ENCODE data around the gene TMEM182. TPM values are rescaled to one million over a fixed set of nuclear protein-coding genes. Genes with fewer than 3 reads are reported as not detected.

Gene TMEM182
- polyA plus RNA-seq, result 3.4 to 3.6 TPM (median 3.5 TPM) in 3 replicates
- 1.6 TPM for polyA plus RNA-seq (2011; ENCODE audit: low read depth)
- polyA plus RNA-seq (2011; cell fraction: cytosol; rRNA removed), result 2.1 and 3.9 TPM in 2 replicates
- polyA plus RNA-seq (2011; cell fraction: nucleus; rRNA removed), result 1.5 and 1.9 TPM in 2 replicates
- 5.2 and 5.6 TPM in 2 replicates for polyA plus RNA-seq (2012; ENCODE audit: low replicate concordance)
- 0.82 to 4.2 TPM (median 3.8 TPM) in 3 replicates for polyA minus RNA-seq
- polyA minus RNA-seq (2011; cell fraction: cytosol; rRNA and poly(A)+ RNA removed), result 3.8 TPM
- 1.5 and 6.5 TPM in 2 replicates for polyA minus RNA-seq (2011; cell fraction: nucleus; rRNA and poly(A)+ RNA removed)

DNA sequence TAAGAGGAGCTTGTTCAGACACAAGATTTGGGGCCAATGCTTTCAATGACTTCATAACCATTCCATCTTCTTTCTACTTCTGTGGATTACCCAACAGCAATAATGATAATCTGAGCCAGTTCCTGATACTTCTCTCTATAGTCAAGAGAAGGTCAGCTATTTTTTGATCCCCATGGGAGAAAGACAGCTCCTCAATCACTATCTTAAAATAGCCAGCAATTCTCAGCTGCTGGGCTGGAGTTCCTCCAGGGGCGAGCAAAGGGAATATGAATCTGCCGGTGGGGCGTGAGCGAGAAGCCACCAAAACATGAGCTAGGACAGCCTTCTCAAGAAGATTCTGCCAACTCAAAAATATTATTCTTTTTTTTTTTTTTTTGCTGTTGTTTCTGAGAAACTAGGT lies at the start of gene TMEM182:
TSS of gene TMEM182 (plus strand) at position 269 of the 400 bp plus-strand sequence. CDS start 187 bp downstream, outside the sequence.
- dilution Hi-C loops (cut with MboI; ENCODE audit: extremely low pct_ligation_motif_present, low sequenced_read_pairs), result no loop called here
- Histone ChIP-seq H3K27ac (ENCODE audit: control insufficient read depth, insufficient read depth, low read length) (no peak within 1 kb of the TSS), H3K4me1 (ENCODE audit: control insufficient read depth, extremely low read depth, insufficient read depth, low read length) (no peaks in the 10 kb centered on the region), H3K36me3 (ENCODE audit: control insufficient read depth in 2 of 2, extremely low read depth in 1 of 2, insufficient read depth in 2 of 2, low read length in 2 of 2) (peaks cover 0 to 3% of the 10 kb centered on the region in 2 experiments), H3K9me1 (ENCODE audit: control insufficient read depth, extremely low read depth, insufficient read depth, low read length) (peaks cover 2% of the 10 kb centered on the region), H3K79me2 (ENCODE audit: control insufficient read depth, insufficient read depth, low read length) (no peaks in the 10 kb centered on the region), H3K9me3 (ENCODE audit: control insufficient read depth, low read depth, low read length) (no peaks in the 10 kb centered on the region), H3K27me3 (ENCODE audit: control insufficient read depth, extremely low read depth, insufficient read depth, low read length) (no peaks in the 10 kb centered on the region), H3K4me3 (ENCODE audit: control insufficient read depth in 2 of 3, extremely low read depth in 1 of 3, insufficient read depth in 2 of 3, low read depth in 1 of 3, low read length in 3 of 3) (no peak within 1 kb of the TSS), H2AFZ (ENCODE audit: control insufficient read depth, low read length) (no peak within 1 kb of the TSS), H3K9ac (ENCODE audit: control insufficient read depth, extremely low read depth, insufficient read depth, low read length) (no peak within 1 kb of the TSS), H4K20me1 (ENCODE audit: control insufficient read depth, extremely low read depth, insufficient read depth, low read length) (no peaks in the 10 kb centered on the region), H3K4me2 (ENCODE audit: control insufficient read depth, extremely low read depth, insufficient read depth, low read depth, low read length) (no peak within 1 kb of the TSS)
- no peak for DNase-seq (ENCODE audit: low read depth, low spot score)
- no peak for FAIRE-seq
- TF ChIP-seq CTCF (optimal IDR thresholded peaks at IDR 0.05 in 1 of 3, IDR thresholded peaks at IDR 0.05 in 1 of 3, conservative IDR thresholded peaks at IDR 0.05 in 1 of 3; ENCODE audit: extremely low read depth in 1 of 3, insufficient read depth in 2 of 3, low read length in 3 of 3) (no peak), EZH2 (IDR thresholded peaks at IDR 0.05; ENCODE audit: low read length) (no peak)

DNA sequence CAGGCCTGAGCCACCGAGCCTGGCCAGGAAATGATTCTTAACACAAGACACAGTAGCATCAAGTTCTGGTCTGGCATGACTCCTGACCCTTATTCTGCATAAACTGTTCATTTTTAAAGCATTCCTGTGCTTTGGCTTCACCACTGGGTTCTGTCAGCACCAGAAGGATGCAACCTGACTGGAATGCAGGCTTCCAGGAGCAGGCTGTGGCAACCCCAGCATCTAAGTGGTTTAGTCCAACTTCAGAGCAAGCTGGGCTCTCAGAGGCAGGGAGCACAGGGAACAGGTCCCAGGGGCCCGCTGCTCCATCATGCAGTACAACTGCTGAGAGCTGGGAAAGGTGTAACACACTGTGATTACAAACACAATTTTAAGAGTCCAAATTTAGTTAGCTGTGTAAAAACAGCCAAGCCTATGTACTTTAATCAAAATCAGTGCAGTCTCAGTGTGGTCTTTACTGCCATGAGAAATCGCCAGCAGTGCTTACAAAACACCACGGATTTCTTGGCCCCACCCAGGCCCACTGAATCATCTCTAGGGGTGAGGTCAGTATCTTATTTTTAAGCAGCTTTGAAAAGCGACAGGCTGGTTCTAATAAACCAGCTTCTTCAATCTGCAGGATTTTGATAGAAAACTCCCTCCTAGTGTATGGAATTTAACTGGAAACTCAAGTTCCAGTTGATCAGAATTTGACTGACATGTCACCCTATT lies 44.4 kb upstream of the TMEM182 start:
- H3K27ac ChIP-seq (ENCODE audit: control insufficient read depth, insufficient read depth, low read length), result no peak overlapping the region
- peaks cover 2 to 5% of the 10 kb centered on the region in 2 experiments for H3K36me3 ChIP-seq (ENCODE audit: control insufficient read depth in 2 of 2, extremely low read depth in 1 of 2, insufficient read depth in 2 of 2, low read length in 2 of 2)
- no peaks in the 10 kb centered on the region for H3K27me3 ChIP-seq (ENCODE audit: control insufficient read depth, extremely low read depth, insufficient read depth, low read length)
- no peak for DNase-seq (ENCODE audit: low read depth, low spot score)
- H3K9ac ChIP-seq (ENCODE audit: control insufficient read depth, extremely low read depth, insufficient read depth, low read length), result no peak overlapping the region
- no peak overlapping the region for H2AFZ ChIP-seq (ENCODE audit: control insufficient read depth, low read length)
- dilution Hi-C loops (cut with MboI; ENCODE audit: extremely low pct_ligation_motif_present, low sequenced_read_pairs), result no loop called here
- H3K4me2 ChIP-seq (ENCODE audit: control insufficient read depth, extremely low read depth, insufficient read depth, low read depth, low read length), result no peak overlapping the region
- no peak for FAIRE-seq
- no peaks in the 10 kb centered on the region for H3K4me1 ChIP-seq (ENCODE audit: control insufficient read depth, extremely low read depth, insufficient read depth, low read length)
- H3K4me3 ChIP-seq (ENCODE audit: control insufficient read depth in 2 of 3, extremely low read depth in 1 of 3, insufficient read depth in 2 of 3, low read depth in 1 of 3, low read length in 3 of 3), result no peak overlapping the region
- no peaks in the 10 kb centered on the region for H3K79me2 ChIP-seq (ENCODE audit: control insufficient read depth, insufficient read depth, low read length)
- no peaks in the 10 kb centered on the region for H3K9me3 ChIP-seq (ENCODE audit: control insufficient read depth, low read depth, low read length)
- H3K9me1 ChIP-seq (ENCODE audit: control insufficient read depth, extremely low read depth, insufficient read depth, low read length), result no peaks in the 10 kb centered on the region
- H4K20me1 ChIP-seq (ENCODE audit: control insufficient read depth, extremely low read depth, insufficient read depth, low read length), result no peaks in the 10 kb centered on the region
- TF ChIP-seq EZH2 (IDR thresholded peaks at IDR 0.05; ENCODE audit: low read length), result no peak
- no peak for TF ChIP-seq CTCF (optimal IDR thresholded peaks at IDR 0.05 in 1 of 3, IDR thresholded peaks at IDR 0.05 in 1 of 3, conservative IDR thresholded peaks at IDR 0.05 in 1 of 3; ENCODE audit: extremely low read depth in 1 of 3, insufficient read depth in 2 of 3, low read length in 3 of 3)

Data from keratinocyte (primary cell).